Common myeloid progenitor, CD34-positive (primary cell): ENCODE data around the gene WASF1.

ENCODE experiments used
- CTCF ChIA-PET: fragments of 350-600 bp; sonication (Branson Sonifier 250); formaldehyde crosslinking; loops from one replicate; lab custom pipeline; 2021; ENCODE audit warnings: antibody characterized with exemption; lab: Charles Lee
- POLR2A ChIA-PET: fragments of 350-600 bp; sonication (Branson Sonifier 250); formaldehyde crosslinking; loops from one replicate; lab custom pipeline; 2021; ENCODE audit warnings: antibody characterized with exemption; lab: Charles Lee
- DNase-seq, 3 donors: peaks; one replicate each; pipeline versions ENCODE4 v3.0.0 to v3.0.0-alpha.2; 2013
- H3K27ac ChIP-seq, 2 experiments: 1 replicate in 1 of 2; 2 replicates in 1 of 2; pipeline ENCODE4 v1.7.0; 2013; ENCODE audit warnings: inconsistent platforms in 2 of 2, low read length in 2 of 2, mild to moderate bottlenecking in 2 of 2, low read depth in 1 of 2, moderate library complexity in 1 of 2; ENCODE audit not compliant: severe bottlenecking in 2 of 2, insufficient read depth in 1 of 2, poor library complexity in 1 of 2
- H3K27me3 ChIP-seq, 5 experiments: replicated peaks in 2 of 5; 1 replicate in 3 of 5; 2 replicates in 2 of 5; pipeline versions ENCODE4 v1.6.1 to v1.7.0; 2013; ENCODE audit warnings: low read length in 4 of 5, mild to moderate bottlenecking in 2 of 5, moderate library complexity in 2 of 5, inconsistent platforms in 1 of 5; ENCODE audit not compliant: insufficient read depth in 5 of 5, control insufficient read depth in 4 of 5
- H3K36me3 ChIP-seq, 4 experiments: 1 replicate in 2 of 4; 2 replicates in 2 of 4; pipeline versions ENCODE4 v1.6.1 to v1.7.0; 2013; ENCODE audit warnings: low read length in 3 of 4, control low read depth in 1 of 4, mild to moderate bottlenecking in 1 of 4; ENCODE audit not compliant: control insufficient read depth in 4 of 4, insufficient read depth in 4 of 4
- H3K4me1 ChIP-seq, 4 experiments: 1 replicate in 3 of 4; 2 replicates in 1 of 4; pipeline versions ENCODE4 v1.6.1 to v1.7.1; 2013; ENCODE audit warnings: low read length in 3 of 4, mild to moderate bottlenecking in 3 of 4, control low read depth in 1 of 4, inconsistent platforms in 1 of 4, moderate library complexity in 1 of 4; ENCODE audit not compliant: control insufficient read depth in 4 of 4, insufficient read depth in 4 of 4; ENCODE audit errors: control extremely low read depth in 1 of 4
- H3K4me3 ChIP-seq, 7 experiments: 1 replicate in 4 of 7; 2 replicates in 3 of 7; pipeline versions ENCODE4 v1.5.1 to v1.7.0; 2013; ENCODE audit warnings: mild to moderate bottlenecking in 7 of 7, low read length in 6 of 7, moderate library complexity in 6 of 7, inconsistent platforms in 2 of 7, low read depth in 2 of 7, control low read depth in 1 of 7; ENCODE audit not compliant: insufficient read depth in 4 of 7, control insufficient read depth in 1 of 7; ENCODE audit errors: extremely low read depth in 1 of 7
- H3K9me3 ChIP-seq, 5 experiments: 1 replicate in 4 of 5; 2 replicates in 1 of 5; pipeline versions ENCODE4 v1.6.1 to v1.7.1; 2013; ENCODE audit warnings: low read length in 4 of 5, mild to moderate bottlenecking in 2 of 5, inconsistent platforms in 1 of 5, low read depth in 1 of 5, moderate library complexity in 1 of 5; ENCODE audit not compliant: control insufficient read depth in 4 of 5, insufficient read depth in 2 of 5; ENCODE audit errors: control extremely low read depth in 1 of 5
- WGBS: methylation state at CpG from one replicate; pipeline ENCODE4 v1.1.5; 2013; ENCODE audit not compliant: insufficient coverage; 5-methylcytosine and 5-hydroxymethylcytosine counted together

The WASF1 gene

GRCh38 chr6:110055387-110055735 is 124.1 kb downstream of the WASF1 start:
- no peaks in the 10 kb centered on the region for H3K36me3 ChIP-seq
- no peak overlapping the region for H3K27ac ChIP-seq
- peaks cover 0 to 3% (median 0%) of the 10 kb centered on the region in 4 experiments for H3K4me1 ChIP-seq
- DNase-seq, result no peak
- ChIA-PET CTCF (interaction anchor here (1.2 to 2.7 kb wide), 6 partner anchors 8 to 339 kb away, joined by 3 to 16 read pairs (median 4); no protein-coding TSS in a partner anchor), POLR2A (no interaction called here)
- H3K9me3 ChIP-seq, result no peaks in the 10 kb centered on the region
- no peaks in the 10 kb centered on the region for H3K27me3 ChIP-seq
- no peak overlapping the region for H3K4me3 ChIP-seq
- WGBS, result 90% methylated on average over 2 of the region's 3 CpGs

DNA sequence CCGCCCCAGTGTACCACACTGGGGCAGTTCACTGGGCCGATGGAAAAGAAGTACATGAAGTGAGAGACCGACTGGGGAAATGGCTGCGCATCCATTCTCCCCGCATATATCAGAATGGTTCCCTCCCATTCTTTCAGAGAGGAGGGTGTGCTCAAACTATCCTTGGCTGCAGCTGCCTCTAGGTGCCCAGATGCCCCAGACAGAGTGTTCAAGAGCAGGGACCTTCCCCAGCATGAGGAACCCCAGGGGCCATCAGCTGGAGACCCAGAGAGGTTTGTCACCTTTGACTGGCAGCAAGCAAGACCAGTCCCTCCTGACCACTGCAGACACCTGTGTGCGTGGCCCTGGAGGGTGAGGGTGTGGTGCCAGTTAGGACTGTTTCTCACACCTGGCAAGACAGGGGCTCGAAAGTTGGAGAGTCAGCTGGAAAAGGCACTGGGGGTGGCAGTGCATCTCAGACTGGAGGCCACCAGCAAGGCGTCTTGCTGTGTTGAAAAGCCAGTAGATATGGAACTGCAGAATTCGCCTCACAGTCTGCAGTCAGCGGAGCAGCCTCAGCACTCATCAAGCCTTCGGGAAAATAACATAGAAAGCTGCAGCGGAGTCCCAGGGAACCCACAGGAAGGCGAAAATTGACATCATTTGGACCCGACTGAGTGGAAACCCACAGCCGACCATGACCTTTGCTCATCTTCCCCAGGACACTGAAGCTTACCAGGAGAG is 124.6 kb downstream of the WASF1 start:
- WGBS, result 97% methylated on average over 15 of the region's 15 CpGs
- H3K9me3 ChIP-seq, result no peaks in the 10 kb centered on the region
- ChIA-PET CTCF (interaction anchor here (0.8 to 2.7 kb wide), 11 partner anchors 9 to 526 kb away, joined by 3 to 16 read pairs (median 4); no protein-coding TSS in a partner anchor), POLR2A (no interaction called here)
- peaks cover 0 to 3% (median 0%) of the 10 kb centered on the region in 4 experiments for H3K4me1 ChIP-seq
- no peak for DNase-seq
- no peak overlapping the region for H3K4me3 ChIP-seq
- H3K27ac ChIP-seq, result no peak overlapping the region
- no peaks in the 10 kb centered on the region for H3K36me3 ChIP-seq
- no peaks in the 10 kb centered on the region for H3K27me3 ChIP-seq

GRCh38 chr6:110053395-110054240 is 125.9 kb downstream of the WASF1 start:
- no peak overlapping the region for H3K4me3 ChIP-seq
- no peak overlapping the region for H3K27ac ChIP-seq
- H3K4me1 ChIP-seq, result peaks cover 0 to 8% (median 3%) of the 10 kb centered on the region in 4 experiments
- WGBS, result 20% methylated on average over 3 of the region's 5 CpGs
- DNase-seq, result peak; percentile 52 to 73 (median 69)
- no peaks in the 10 kb centered on the region for H3K36me3 ChIP-seq
- ChIA-PET CTCF (interaction anchor here (0.7 to 2.7 kb wide), 19 partner anchors 10 to 979 kb away, joined by 3 to 16 read pairs (median 4); no protein-coding TSS in a partner anchor), POLR2A (no interaction called here)
- H3K27me3 ChIP-seq, result no peaks in the 10 kb centered on the region
- H3K9me3 ChIP-seq, result no peaks in the 10 kb centered on the region

- ChIA-PET POLR2A (no interaction called here), CTCF (interaction anchor here (1.2 to 2.7 kb wide), 3 partner anchors 11 to 339 kb away, joined by 3 to 19 read pairs (median 5); no protein-coding TSS in a partner anchor)
- no peak for DNase-seq
- H3K27me3 ChIP-seq, result no peaks in the 10 kb centered on the region
- 100% methylated on average over 2 of the region's 3 CpGs for WGBS
- H3K4me1 ChIP-seq, result peaks cover 0 to 8% (median 3%) of the 10 kb centered on the region in 4 experiments
- H3K9me3 ChIP-seq, result peaks cover 0 to 5% (median 0%) of the 10 kb centered on the region in 5 experiments
- H3K27ac ChIP-seq, result no peak overlapping the region
- H3K4me3 ChIP-seq, result no peak overlapping the region
- no peaks in the 10 kb centered on the region for H3K36me3 ChIP-seq
These were observed 129.0 kb downstream of the WASF1 start for GRCh38 chr6:110050440-110050813.
